Measurements from ENCODE around the gene KCNAB1.

GRCh38 chr3:156188757-156189156 lies 68.4 kb downstream of the KCNAB1 start:
- TF ChIP-seq EZH2phosphoT487 (conservative IDR thresholded peaks at IDR 0.05; ENCODE audit: low read length): no peak
- TF ChIP-seq CTCF (IDR thresholded peaks at IDR 0.05; ENCODE audit: insufficient read depth, low read length, poor library complexity, severe bottlenecking): no peak
